Measurements from ENCODE around the gene SCP2D1.
"Not testable (repeated sequence)": the region's sequence is repeated elsewhere in the genome, so short reads cannot be mapped to it uniquely, and the experiment has no call there.

Gene SCP2D1

DNA sequence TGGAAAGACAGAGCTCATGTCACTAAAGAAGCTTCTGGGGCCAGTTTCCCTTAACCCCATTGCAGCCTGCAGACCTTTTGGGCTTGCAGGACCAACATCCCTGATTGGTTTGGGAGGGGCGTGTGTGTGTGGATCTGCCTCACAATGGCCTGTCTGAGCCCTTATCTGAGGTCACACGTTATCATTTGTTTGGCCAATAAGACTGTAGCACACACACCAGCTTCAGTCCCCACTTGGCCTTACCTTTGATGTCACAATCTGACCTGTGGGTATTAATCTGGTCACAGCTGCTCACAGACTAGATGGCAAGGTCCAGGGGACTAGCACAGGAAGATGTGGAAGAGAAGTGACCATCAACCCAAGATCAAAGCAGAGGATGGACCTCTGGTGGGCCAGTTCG, at the start of gene SCP2D1:
TSS of gene SCP2D1 (plus strand) at position 301 of the 400 bp plus-strand sequence. CDS start at position 334, 33 bp downstream.
- no peak for DNase-seq

DNA sequence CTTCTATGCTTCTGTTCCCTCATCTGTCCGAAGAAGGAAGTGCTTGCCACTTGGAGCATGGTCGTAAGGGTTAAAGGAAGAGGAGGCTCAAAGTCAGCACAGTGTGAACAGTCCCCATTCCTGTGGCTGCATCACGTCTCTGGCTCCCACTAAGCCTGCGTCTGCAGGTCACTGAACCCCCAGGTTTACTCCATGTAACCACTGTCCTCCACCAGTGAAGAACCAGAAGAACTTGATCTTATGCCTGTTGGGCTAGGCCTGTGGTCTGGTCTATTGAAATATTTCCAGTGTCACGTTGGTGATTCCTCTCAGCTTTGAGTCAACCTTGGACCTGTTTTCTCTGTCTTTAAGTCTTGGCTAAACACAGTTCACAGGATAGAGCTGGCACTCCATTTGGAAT, 45.9 kb upstream of the SCP2D1 start:
- DNase-seq = no peak

DNA sequence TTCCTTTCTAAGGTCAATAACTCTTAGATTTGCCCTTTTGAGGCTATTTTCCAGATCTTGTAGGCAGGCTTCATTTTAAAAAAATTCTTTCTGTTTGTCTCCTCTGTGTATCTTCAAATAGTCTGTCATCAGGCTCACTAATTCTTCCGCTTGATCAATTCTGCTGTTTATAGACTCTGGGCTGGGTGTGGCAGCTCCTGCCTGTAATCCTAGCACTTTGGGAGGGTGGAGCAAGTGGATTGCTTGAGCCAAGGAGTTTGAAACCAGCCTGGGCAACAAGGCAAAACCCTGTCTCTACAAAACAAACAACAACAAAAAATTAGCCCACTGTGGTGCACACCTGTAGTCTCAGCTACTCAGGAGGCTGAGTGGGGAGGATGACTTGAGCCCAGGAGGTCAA, 40.0 kb upstream of the SCP2D1 start:
- no peak for DNase-seq

DNA sequence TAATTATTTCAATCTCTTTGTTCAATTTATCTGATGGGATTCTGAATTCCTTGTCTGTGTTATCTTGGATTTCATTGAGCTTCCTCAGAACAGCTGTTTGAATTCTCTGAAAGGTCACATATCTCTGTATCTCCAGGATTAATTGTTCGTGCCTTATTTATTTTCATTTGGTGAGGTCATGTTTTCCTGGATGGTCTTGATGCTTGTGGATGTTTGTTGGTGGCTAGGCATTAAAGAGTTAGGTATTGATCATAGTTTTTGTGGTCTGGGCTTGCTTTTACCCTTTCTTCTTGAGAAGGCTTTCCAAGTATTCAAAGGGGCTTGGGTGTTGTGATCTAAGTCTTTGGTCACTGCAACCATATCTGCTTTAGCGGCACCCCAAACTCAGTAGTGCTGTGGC, 39.4 kb upstream of the SCP2D1 start:
- DNase-seq = no peak

DNA sequence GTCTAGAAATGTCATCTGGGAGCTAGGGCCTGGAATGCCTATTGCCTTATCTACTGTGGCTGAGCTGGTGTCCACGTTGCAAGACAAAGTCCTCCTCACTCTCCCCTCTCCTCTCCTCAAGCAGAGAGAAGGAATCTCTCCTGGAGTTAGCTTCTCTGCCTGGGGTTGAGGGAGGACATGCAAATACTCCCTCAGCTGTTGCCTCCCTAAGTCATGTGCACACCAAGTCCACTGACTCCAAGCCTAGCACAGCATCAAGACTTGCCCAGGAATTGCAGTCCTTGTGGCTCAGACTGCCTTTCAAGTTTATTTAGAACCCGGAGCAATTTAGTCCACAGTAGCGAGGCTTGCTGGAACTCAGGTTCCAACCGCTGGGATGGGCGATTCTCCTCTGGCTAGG, 38.0 kb upstream of the SCP2D1 start:
- no peak for DNase-seq

DNA sequence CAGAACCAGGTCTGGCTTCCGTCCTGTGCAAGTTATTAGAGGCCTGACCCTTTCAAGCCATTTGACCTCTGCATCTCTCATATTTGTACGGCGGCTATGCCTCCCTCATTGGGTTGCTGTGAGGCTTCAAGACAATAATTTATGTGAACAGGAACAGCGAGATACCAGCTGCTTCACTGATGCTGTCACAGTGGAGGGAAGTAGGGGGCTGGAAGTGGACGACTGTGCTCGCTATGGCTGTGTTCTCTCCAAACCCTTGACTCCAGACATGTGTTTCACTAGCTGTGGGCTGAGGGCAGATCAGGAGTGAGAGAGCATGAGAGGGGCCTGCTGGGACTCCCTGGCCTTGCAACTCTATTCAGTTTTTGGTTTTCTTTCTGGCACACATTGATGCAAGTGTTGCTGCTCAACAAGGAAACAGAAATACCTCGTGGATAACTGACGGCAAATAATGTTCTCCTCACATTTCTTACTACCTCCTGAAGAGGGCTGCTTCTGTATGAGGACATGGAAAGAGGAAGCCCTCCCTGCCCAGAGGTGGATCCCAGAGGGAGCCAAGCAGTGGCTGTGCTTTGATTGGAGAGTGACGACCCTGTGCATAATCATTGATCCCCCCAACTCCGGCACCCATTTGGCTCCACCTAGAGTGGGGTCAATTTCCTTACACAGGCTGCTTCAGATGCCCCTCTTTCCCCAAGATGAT, 34.7 kb upstream of the SCP2D1 start:
- no peak for DNase-seq

DNA sequence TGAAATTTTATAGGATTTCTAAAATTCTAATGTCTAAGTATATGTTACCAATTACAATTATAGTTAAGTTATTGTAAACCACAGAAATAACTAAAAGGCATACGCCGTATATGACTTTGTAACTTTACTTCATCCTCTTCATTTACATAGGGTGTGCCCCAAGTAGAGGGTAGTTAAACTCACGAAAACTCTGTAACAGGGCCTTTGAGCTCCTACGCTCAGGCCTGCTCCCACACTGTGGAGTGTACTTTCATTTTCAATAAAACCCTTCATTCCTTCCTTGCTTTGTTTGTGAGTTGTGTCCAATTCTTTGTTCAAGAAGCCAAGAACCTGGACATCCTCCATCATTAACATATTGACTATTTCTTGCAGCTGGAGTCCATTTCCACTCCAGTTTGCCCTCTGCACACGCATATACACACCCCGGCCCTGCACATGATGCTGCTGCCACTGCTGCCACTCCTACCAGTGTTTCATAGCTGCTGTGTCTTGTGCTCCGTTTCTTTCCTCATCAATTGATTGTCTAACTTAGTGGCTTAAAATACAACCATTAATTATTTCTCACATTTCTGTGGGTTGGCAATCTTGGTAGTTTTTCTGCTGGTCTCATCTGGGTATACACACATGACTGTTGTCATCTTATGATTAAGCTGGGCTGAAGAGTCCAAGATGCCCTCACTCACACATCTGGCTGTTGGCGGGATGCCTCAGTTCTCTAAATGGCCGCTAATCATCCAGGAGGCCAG, 33.0 kb upstream of the SCP2D1 start:
- DNase-seq = no peak

DNA sequence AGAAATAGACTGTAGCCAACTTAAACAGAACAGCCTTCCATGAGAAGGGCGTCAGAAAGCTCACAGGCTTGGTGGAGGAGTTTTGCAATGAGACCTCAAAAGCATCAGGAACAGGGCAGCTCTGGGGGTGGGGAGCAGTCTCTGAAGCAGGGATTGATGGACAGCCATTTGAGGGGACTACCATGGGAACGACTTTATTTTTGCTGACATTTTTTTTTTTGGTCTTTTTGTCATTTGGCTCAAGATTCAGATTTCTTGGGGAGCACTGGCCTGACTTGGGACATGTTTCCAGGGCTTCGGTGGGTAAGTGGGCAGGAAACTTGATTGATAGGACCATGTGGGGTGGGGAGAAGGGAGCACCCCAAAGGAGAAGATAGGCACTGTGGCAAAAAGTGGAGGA, 32.1 kb upstream of the SCP2D1 start:
- no peak for DNase-seq

DNA sequence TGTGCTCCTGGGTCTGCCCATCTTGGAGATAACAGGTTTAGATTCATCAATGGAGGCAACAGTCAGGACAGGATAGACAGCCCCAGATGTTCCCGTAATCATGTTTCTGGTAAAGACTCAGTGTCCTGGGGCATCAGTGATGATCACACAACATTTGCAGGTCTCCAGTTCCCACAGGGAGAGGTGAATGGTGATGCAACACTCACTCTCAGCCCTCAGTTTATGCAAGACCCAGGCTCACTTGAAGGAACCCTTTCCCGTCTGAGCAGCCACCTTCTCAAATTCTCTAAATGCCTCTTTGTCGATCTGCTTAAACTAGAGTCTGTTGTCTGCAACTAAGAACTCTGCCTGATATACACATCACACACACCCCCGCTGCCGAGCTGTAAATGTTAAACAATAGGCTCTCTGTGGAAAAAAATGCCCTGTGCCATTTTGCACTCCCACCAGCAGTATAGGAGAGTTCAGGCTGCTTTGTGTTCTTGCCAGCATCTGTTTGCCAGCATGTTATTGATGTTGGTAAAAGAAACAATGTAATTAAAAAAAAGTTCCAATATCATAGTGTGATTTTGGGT, 30.1 kb upstream of the SCP2D1 start:
- no peak for DNase-seq

DNA sequence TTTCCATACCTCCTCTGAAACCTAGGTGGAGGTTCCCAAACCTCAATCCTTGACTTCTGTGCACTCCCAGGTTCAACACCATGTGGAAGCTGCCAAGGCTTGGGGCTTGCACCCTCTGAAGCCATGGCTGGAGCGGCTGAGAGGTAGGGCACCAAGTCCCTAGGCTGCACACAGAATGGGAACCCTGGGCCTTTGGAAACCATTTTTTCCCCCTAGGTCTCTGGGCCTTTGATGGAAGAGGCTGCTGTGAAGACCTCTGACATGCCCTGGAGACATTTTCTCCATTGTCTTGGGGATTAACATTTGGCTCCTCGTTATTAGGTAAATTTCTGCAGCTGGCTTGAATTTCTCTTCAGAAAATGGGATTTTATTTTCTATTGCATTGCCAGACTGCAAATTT, 26.5 kb upstream of the SCP2D1 start:
- not testable (repeated sequence) for DNase-seq

DNA sequence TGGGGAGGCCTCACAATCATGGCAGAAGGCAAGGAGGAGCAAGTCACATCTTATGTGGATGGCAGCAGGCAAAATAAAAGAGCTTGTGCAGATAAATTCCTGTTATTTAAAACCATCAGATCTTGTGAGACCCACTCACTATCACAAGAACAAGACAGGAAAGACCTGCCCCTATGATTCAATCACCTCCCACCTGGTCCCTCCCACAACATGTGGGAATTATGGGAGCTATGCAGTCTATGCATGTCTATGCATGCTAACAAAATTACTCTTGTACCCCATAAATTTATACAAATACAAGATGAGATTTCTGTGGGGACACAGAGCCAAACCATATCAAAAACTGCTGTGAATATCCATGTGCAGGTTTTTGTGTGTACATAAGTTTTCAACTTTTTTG, 25.6 kb upstream of the SCP2D1 start:
- no peak for DNase-seq

DNA sequence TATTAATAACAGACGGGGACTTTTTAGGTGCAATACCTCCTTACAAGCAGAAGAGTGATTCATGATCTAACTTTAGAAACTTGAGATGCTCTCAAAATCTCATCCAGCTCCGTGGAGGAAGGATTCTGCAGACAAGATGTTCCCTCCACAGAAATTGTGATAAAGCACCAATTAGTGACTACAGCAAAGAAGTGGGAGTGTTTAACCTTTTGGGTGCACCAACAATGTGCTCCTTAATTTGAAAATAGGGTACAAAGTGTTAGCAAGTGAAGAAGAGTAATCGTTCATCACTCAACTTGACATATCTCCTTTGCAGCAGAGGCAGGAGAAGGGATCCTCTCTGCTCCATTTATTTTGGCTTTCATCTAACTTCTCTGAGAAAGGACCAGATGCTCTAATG, 22.8 kb upstream of the SCP2D1 start:
- no peak for DNase-seq

DNA sequence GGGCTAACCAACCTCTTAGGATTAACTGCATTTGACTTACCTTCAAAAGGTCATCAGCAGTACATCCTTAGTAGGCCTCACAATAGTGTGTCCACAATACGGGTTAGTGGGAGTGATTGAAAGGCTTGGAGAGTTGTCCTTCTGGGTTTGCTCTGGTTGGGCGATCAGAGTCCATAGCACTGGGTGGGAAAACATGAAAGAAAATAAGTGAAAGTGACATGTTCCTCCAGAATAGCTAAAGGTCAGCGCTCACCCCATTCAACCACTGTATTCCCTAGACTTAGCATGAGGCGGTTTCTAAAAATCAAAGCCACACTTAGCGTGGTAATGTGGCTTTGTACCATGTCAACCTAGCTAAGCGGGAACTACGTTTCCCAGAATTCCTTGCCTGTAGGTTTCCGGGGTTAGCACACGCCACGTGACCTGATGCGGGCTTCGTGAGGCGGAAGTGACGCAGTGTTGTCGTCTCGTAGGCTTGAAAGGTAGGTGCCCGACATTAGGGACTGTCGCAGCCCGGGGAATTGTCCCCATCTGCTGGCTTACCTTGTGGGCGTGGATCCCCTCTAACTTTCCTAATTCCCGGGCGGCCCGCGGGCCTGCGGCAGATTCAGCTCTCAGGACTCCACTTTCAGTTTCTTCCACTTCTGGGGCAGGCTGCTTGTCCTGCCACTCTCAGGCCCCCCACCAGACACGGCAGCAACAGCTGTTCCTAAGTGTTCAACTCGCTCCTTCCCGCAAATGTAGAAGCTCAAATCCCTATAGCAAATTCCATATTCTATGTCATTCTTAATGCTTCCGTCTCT, 19.8 kb upstream of the SCP2D1 start:
- DNase-seq = peak; percentile 92

DNA sequence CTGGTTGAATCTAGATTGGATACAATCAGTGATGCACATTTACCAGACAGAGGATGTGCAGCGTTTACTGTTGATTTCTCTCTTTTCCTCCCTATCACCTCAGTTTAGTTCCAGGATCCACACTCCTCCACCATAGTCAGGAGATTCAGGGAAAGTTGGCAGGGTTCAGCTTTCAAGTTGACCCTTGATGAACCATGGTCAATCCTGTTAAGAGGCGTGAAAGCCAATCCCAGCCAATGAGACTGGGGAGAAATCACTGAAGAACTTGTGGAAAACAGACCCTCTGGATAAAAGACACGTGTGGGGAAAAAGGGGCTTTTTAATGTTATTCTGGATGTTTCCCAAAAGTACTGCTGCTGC, 19.2 kb upstream of the SCP2D1 start:
- DNase-seq = no peak

DNA sequence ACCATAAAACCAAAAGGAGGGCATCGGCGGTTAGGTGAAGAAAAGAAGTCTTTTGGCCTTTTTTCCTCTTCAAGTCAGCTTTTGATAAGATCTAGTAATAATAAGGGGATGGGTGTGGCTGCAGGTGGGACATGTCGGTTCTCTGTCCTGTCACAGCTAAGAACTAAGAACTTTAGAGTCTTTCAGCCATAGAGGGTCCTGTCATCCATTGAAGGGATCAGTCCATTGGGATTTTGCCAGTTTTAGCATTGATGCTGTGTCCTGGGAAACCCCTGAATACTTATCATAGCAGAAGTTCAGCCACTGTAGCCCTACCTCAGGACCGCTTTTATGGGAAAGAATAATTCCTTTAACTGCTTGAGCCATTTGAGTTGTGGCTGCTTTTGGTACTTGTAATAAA, 18.2 kb upstream of the SCP2D1 start:
- DNase-seq = no peak

DNA sequence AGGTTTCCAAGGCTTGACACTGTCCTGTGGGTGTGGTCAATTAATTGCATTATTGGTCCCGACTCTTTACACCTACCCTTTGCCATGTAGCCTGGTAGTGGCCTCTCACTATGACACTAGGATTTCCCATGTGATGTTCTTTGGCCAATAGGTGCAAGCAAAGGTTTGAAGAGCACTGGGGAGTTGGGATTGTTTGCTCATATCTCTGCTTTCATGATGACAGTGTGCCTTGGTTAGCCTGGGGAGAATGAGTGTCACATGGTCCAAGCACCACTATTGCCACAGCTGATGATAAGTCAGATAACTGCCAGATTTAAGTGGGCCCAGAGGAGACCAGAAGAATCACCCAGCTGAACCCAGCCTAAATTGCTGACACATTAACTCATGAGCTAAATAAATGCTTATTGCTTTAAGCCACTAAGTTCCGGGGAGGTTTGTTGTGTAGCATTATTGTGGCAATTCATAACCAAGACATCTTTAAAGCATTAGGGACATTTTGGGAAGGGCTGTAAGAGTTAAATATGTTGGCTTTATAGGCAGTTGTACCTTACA, 17.2 kb upstream of the SCP2D1 start:
- no peak for DNase-seq

DNA sequence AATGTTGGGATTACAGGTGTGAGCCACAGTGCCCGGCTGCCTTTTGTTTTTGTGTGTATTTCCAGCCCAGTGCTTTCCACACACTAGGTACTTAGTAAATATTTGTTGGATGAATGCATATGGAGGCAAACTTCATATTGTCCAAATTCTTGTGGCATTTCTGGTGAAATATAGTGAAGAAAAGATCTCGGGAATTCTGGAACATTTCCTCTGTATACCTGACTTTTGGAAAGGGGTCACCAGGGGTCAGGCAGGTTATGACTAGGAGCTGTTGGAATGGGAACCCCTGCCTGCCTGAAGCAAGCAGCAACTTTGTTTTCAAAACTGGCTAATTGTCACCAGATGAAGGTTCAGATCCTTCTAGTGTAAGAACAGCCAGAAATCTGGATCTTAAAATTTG, 12.1 kb upstream of the SCP2D1 start:
- no peak for DNase-seq

DNA sequence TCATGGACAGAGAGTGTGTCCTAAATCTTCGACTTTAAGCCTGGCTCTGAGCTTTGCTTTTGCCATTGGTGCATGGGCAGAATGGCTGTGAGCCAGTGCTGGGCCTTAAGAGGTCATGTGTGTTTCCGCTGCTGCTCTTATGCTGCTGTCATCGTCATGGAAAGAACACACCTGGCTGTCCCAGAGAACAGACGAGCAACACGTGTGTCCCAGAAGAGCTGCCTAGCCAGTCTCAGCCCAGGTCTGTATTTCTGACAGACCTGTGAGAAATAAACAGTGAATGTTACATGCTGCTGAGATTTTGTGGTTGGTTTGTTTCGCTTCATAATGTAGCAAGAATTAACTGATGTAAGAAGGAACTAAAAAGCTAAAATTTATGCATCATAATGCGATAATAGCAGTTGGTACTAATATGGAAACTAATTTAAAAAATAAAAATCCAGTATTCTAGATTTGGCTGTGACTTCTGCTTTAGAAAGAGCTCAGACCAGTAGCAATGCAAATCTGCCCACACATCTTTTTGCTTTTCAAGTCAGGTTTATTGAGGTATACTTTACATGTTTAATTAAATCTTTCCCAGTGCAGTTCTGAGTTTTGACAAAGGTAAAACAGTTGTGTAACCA, 11.5 kb upstream of the SCP2D1 start:
- no peak for DNase-seq

DNA sequence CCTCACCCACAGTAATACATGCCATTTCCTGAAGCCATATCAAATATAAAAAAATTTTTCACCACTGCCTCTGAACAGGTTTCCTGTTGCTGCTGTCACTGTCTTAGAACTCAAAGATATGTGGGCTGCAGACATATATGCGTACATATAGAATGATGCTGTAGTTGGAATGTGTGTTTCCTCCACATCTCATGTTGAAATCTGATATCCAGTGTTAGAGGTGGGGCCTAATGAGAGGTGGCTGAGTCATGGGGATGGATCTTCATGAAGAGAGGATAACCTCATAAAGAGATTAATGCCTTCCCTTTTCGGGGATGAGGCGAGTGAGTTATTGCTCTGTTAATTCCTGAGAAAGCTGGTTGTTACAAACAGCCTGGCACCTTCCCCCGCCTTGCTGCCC, 7.7 kb upstream of the SCP2D1 start:
- DNase-seq = no peak

DNA sequence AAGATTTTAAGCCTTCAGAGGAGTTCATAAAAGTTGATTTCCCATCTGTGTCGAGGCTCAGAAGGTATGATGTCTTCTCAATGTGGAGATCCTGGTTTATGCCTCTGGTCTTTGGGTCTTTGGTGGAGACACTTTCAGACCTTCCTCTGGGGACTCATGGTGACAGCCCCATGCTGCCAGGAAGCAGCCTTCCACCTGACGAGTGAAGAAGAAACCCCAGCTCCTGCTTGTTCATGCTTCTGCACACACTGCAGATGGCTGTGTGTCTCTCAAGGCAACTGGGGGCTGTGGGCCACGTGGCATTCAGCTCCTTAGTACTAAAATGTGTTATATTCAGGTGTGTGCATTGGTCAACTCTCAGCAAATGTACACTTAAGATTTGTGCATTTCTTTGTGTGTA, 4.9 kb upstream of the SCP2D1 start:
- no peak for DNase-seq

DNA sequence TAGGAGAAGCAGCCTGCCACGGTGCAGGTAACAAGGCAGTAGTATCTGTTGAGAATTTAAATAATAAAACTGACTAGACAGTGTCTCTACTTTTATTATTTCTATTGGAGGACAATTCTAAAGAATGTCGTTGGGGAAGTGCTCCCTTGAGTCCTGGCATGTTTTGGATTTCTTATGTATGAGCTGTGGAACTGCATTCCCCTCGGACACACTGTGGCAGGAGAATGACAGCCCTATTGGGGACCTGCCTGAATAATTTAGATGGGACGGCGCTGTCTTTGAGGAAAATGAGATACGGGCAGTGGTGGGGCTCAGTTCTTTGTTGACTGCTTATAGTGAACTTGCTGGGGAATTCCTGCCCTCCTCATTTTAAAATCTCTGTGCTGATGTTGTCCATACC, 2.4 kb upstream of the SCP2D1 start:
- no peak for DNase-seq

DNA sequence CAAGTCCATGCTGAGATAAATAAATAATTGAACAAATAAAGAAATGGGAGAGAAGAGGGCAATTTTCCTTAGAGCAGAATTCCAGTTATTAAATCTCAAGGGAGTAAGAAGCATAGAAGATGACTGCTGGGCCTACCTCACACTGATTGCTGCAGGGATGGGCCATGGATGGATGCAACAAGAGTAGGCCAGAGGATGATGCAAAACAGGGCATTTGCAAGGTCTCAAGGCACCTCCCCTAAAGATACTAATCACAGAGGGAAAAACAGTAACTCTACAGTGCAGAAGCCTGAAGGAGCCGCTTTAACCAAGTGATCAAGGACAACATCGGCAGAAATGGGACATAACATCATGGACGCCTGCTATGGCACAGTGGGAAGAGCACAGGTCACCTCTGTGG, 1.7 kb upstream of the SCP2D1 start:
- DNase-seq = no peak
